GM12878 (cell line): Measurements from ENCODE around the gene SLC35F3. TPM values are rescaled to one million over a fixed set of nuclear protein-coding genes. Genes with fewer than 3 reads are reported as not detected.

Experiments
- ATAC-seq: fragments of 200-7000 bp; cut with Tn5 transposase; 3 replicates; pipeline ENCODE4 v1.9.1; 2020; ENCODE audit warnings: mild to moderate bottlenecking, moderate library complexity
- BruUV-seq: library from RNA; stranded (reverse); fragments of 400-500 nt; replicated peaks from 2 replicates; lab custom pipeline; 2021; lab: Mats Ljungman, UMichigan
- CTCF ChIA-PET: fragments of 300-600 bp; sonication (Branson Sonifier 250); formaldehyde crosslinking; extraction: SDS; loops from one replicate; lab custom pipeline; 2021; ENCODE audit warnings: inconsistent platforms; lab: Yijun Ruan, JAX
- POLR2A ChIA-PET: fragments of 350-600 bp; formaldehyde crosslinking; extraction: SDS; loops from one replicate; lab custom pipeline; 2021; ENCODE audit warnings: inconsistent platforms; lab: Charles Lee
- RAD21 ChIA-PET: fragments of 300-600 bp; sonication (Branson Sonifier 250); formaldehyde crosslinking; loops from one replicate; lab custom pipeline; 2023; ENCODE audit warnings: antibody characterized with exemption; ENCODE audit not compliant: unreplicated experiment; lab: Charles Lee
- SMC1A ChIA-PET: fragments of 300-600 bp; sonication (Branson Sonifier 250); formaldehyde crosslinking; loops from one replicate; lab custom pipeline; 2023; ENCODE audit not compliant: unreplicated experiment, uncharacterized antibody; lab: Charles Lee
- DNase-seq: peaks from one replicate; pipeline ENCODE4 v3.0.0-alpha.2; 2011; ENCODE audit warnings: low read depth, low spot score
- FAIRE-seq: peaks from 3 replicates; lab custom pipeline; 2011; peaks lifted over from hg19 to GRCh38; lab: Jason Lieb, UNC
- H2AFZ ChIP-seq: 2 replicates; pipeline ENCODE4 v1.6.0; 2011; ENCODE audit warnings: low read depth, low read length, control low read depth; ENCODE audit not compliant: control insufficient read depth
- H3K27ac ChIP-seq: 2 replicates; pipeline ENCODE4 v1.5.1; 2011; ENCODE audit warnings: control low read depth; ENCODE audit not compliant: control insufficient read depth, insufficient read depth
- H3K27me3 ChIP-seq, 2 experiments: replicated peaks in 1 of 2; 2 replicates each; pipeline versions ENCODE4 v1.6.0 to v1.6.1; 2011; ENCODE audit warnings: low read length in 1 of 2; ENCODE audit not compliant: control insufficient read depth in 2 of 2, insufficient read depth in 2 of 2
- H3K36me3 ChIP-seq, 2 experiments: 2 replicates each; pipeline ENCODE4 v1.5.1; 2011; ENCODE audit warnings: low read length in 1 of 2; ENCODE audit not compliant: control insufficient read depth in 2 of 2, insufficient read depth in 2 of 2
- H3K4me1 ChIP-seq: 2 replicates; pipeline ENCODE4 v1.6.1; 2011; ENCODE audit warnings: mild to moderate bottlenecking, low read length, moderate library complexity, mixed read lengths; ENCODE audit not compliant: control insufficient read depth, insufficient read depth
- H3K4me2 ChIP-seq: 2 replicates; pipeline ENCODE4 v1.6.0; 2011; ENCODE audit warnings: control low read depth; ENCODE audit not compliant: control insufficient read depth, insufficient read depth
- H3K4me3 ChIP-seq: fragments of 200-600 bp; sonication (generic); 2 replicates; pipeline ENCODE4 v1.5.1; 2016
- H3K79me2 ChIP-seq: 2 replicates; pipeline ENCODE4 v1.6.0; 2011; ENCODE audit warnings: low read length; ENCODE audit not compliant: control insufficient read depth, insufficient read depth
- H3K9ac ChIP-seq: 2 replicates; pipeline ENCODE4 v1.8.0; 2011; ENCODE audit warnings: low read length, control low read depth, mixed read lengths; ENCODE audit not compliant: control insufficient read depth, insufficient read depth
- H3K9me3 ChIP-seq: replicated peaks from 3 replicates; pipeline ENCODE4 v1.5.1; 2011; ENCODE audit warnings: mild to moderate bottlenecking, low read length; ENCODE audit not compliant: control insufficient read depth, insufficient read depth
- H4K20me1 ChIP-seq: 2 replicates; pipeline ENCODE4 v1.6.0; 2011; ENCODE audit not compliant: control insufficient read depth, insufficient read depth
- JUNB ChIP-seq: IDR thresholded peaks from 2 replicates; pipeline ENCODE4 v1.6.1; 2016; ENCODE audit warnings: antibody characterized with exemption, mild to moderate bottlenecking
- MXI1 ChIP-seq: fragments of 150-350 bp; IDR thresholded peaks from 2 replicates; pipeline ENCODE4 v1.6.1; 2011; ENCODE audit warnings: low read depth, mild to moderate bottlenecking, inconsistent platforms, low read length, improper control_type of control experiment
- PAX5 ChIP-seq: IDR thresholded peaks from 2 replicates; pipeline ENCODE4 v1.6.1; 2011; ENCODE audit warnings: low read depth, low read length, borderline replicate concordance
- SMARCA5 ChIP-seq: fragments of 450-650 bp; IDR thresholded peaks from 2 replicates; pipeline ENCODE4 v1.6.1; 2017; ENCODE audit warnings: mild to moderate bottlenecking
- YY1 ChIP-seq: IDR thresholded peaks from 2 replicates; pipeline ENCODE4 v1.6.1; 2011; ENCODE audit warnings: low read depth, mild to moderate bottlenecking, low read length
- WGBS: methylation state at CpG from one replicate; pipeline ENCODE4 v1.1.6; 2016; ENCODE audit warnings: low lambda C conversion rate; ENCODE audit not compliant: insufficient replicate concordance, insufficient coverage; ENCODE audit errors: missing lambda C conversion rate; 5-methylcytosine and 5-hydroxymethylcytosine counted together
- in situ Hi-C: fragments of 300-500 bp; cut with MboI; formaldehyde crosslinking; loops from 9 replicates; pipeline ENCODE4 v1.14.3; 2018; ENCODE audit warnings: mixed read lengths
- intact Hi-C: fragments of 100-400 bp; cut with micrococcal nuclease; formaldehyde crosslinking; loops from one replicate; pipeline ENCODE4 v1.14.2; 2022; ENCODE audit not compliant: unreplicated experiment
- polyA plus RNA-seq, 11 experiments: library from polyadenylated mRNA; depleted of rRNA in 4 of 11; unstranded in 6 of 11; stranded (reverse) in 5 of 11; fragments of >200 nt; fragmentation: Nextera tagmentation in 4 of 11; fragmentation: Illumina TruSeq in 1 of 11; extraction: Ambion mirVana in 4 of 11; extraction: Trizol in 1 of 11; gene quantifications; 1 replicate in 1 of 11; 2 replicates in 10 of 11; pipeline versions ENCODE4 v1.2.1 to v1.2.3, GENCODE V29; 2011 to 2016; ENCODE audit warnings: inconsistent platforms in 2 of 11, missing spikeins in 2 of 11, low read depth in 1 of 11
- total RNA-seq, 4 experiments: library from RNA; depleted of rRNA in 3 of 4; stranded (reverse); fragments of >200 nt in 3 of 4; fragmentation: Illumina TruSeq in 1 of 4; extraction: Trizol in 1 of 4; gene quantifications; 2 replicates each; pipeline versions ENCODE4 v1.2.1 to v1.2.3, GENCODE V29; 2013 to 2021
- TF ChIP-seq, protein P1 (sequence below): fragments of 450-650 bp; IDR thresholded peaks from 2 replicates; pipeline ENCODE4 v1.6.1; 2016; ENCODE audit warnings: mild to moderate bottlenecking, moderate library complexity, borderline replicate concordance

Gene SLC35F3
- total and polyA plus RNA-seq, 10 of the 15 experiments (the other 5 are each of a cell fraction or from before 2014, with no cell fraction given) = 1.0 to 8.6 (median 5.7) TPM

DNA sequence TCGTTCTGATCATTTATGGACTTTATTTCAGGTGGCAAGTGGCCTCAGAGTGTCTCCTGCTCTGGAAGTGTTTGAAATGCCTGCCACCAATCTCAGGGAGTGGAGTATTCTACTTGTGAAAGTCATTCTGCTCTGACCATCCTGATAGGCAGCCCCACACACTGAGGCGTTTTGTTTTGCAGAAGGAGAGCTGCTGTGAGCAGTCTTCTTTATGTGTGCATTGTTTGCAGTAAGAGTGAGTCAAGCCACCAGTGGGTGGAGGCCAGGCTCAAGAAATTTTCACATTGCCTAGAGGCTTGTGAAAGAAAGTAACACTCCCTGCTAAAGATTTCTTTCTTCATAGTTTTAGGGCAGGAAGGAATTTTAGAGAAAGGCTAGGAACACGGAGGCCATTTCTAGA, 204.4 kb downstream of the SLC35F3 start (continued):
- TF ChIP-seq MXI1 (no peak), SMARCA5 (no peak)
- TF ChIP-seq, protein P1, sequence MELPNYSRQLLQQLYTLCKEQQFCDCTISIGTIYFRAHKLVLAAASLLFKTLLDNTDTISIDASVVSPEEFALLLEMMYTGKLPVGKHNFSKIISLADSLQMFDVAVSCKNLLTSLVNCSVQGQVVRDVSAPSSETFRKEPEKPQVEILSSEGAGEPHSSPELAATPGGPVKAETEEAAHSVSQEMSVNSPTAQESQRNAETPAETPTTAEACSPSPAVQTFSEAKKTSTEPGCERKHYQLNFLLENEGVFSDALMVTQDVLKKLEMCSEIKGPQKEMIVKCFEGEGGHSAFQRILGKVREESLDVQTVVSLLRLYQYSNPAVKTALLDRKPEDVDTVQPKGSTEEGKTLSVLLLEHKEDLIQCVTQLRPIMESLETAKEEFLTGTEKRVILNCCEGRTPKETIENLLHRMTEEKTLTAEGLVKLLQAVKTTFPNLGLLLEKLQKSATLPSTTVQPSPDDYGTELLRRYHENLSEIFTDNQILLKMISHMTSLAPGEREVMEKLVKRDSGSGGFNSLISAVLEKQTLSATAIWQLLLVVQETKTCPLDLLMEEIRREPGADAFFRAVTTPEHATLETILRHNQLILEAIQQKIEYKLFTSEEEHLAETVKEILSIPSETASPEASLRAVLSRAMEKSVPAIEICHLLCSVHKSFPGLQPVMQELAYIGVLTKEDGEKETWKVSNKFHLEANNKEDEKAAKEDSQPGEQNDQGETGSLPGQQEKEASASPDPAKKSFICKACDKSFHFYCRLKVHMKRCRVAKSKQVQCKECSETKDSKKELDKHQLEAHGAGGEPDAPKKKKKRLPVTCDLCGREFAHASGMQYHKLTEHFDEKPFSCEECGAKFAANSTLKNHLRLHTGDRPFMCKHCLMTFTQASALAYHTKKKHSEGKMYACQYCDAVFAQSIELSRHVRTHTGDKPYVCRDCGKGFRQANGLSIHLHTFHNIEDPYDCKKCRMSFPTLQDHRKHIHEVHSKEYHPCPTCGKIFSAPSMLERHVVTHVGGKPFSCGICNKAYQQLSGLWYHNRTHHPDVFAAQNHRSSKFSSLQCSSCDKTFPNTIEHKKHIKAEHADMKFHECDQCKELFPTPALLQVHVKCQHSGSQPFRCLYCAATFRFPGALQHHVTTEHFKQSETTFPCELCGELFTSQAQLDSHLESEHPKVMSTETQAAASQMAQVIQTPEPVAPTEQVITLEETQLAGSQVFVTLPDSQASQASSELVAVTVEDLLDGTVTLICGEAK = no peak

GRCh38 chr1:234109840-234110239, 205.4 kb downstream of the SLC35F3 start:
- in situ Hi-C loops (loop anchor here (25.0 kb wide), 1 partner anchor 977 kb away; no protein-coding TSS in a partner anchor), intact Hi-C loops (loop anchor here (5.0 to 10.0 kb wide), 5 partner anchors 202 to 1305 kb away; partner anchors contain the start of gene TARBP1)
- Histone ChIP-seq H2AFZ (no peak overlapping the region), H3K4me1 (no peaks in the 10 kb centered on the region), H3K27me3 (peaks cover 0 to 2% of the 10 kb centered on the region in 2 experiments; a peak in 2 of 4 replicates), H3K36me3 (no peaks in the 10 kb centered on the region), H3K79me2 (no peaks in the 10 kb centered on the region), H3K9me3 (no peaks in the 10 kb centered on the region), H3K27ac (no peak overlapping the region)
- POLR2A ChIA-PET = no interaction called here
- SMC1A ChIA-PET = interaction anchor here (1.6 kb wide), 1 partner anchor 14 kb away, joined by 4 read pairs; no protein-coding TSS in a partner anchor
- WGBS = 36% methylated on average over 5 of the region's 5 CpGs
- no TSS peak for BruUV-seq
- RAD21 ChIA-PET = no interaction called here
- DNase-seq = no peak
- CTCF ChIA-PET = interaction anchor here (0.6 to 1.1 kb wide), 2 partner anchors 9 to 17 kb away, joined by 3 read pairs; no protein-coding TSS in a partner anchor
- no peak for TF ChIP-seq YY1
- no peak for TF ChIP-seq PAX5
- TF ChIP-seq JUNB = no peak
- TF ChIP-seq, all 136 proteins: peak for 0
- Histone ChIP-seq H4K20me1 (no peaks in the 10 kb centered on the region), H3K4me2 (no peak overlapping the region), H3K9ac (no peak overlapping the region), H3K4me3 (no peak overlapping the region)
- FAIRE-seq = no peak
- ATAC-seq = no peak
